Heart left ventricle (tissue), 16 donors: Measurements from ENCODE around the gene KIF5A. TPM values are rescaled to one million over a fixed set of nuclear protein-coding genes. Genes with fewer than 3 reads are reported as not detected.
A peak's percentile ranks its signal among the peaks of the same experiment; 100 is the strongest.
"Not testable (repeated sequence)": the region's sequence is repeated elsewhere in the genome, so short reads cannot be mapped to it uniquely, and the experiment has no call there.

Experiments used
- ATAC-seq, 4 donors: fragments of 200-7000 bp; cut with Tn5 transposase; one replicate each; pipeline ENCODE4 v1.9.1; 2020 to 2022; ENCODE audit warnings: moderate library complexity in 4 of 4, mild to moderate bottlenecking in 3 of 4, moderate number of reproducible peaks in 1 of 4
- DNase-seq, 5 donors: peaks; one replicate each; pipeline ENCODE4 v3.0.0-alpha.2; 2020
- H3K27ac ChIP-seq, 12 donors: fragments of 200-600 bp; sonication (generic) in 4 of 12; one replicate each; pipeline versions ENCODE4 v1.5.0 to v1.8.0; 2016 to 2022; ENCODE audit warnings: mild to moderate bottlenecking in 2 of 12
- H3K27me3 ChIP-seq, 9 donors: fragments of 200-600 bp; sonication (generic) in 2 of 9; one replicate each; pipeline versions ENCODE4 v1.5.1 to v1.8.0; 2016 to 2022; ENCODE audit warnings: mild to moderate bottlenecking in 3 of 9
- H3K36me3 ChIP-seq, 9 donors: fragments of 200-600 bp; sonication (generic) in 2 of 9; one replicate each; pipeline versions ENCODE4 v1.5.0 to v1.8.0; 2018 to 2022; ENCODE audit warnings: mild to moderate bottlenecking in 2 of 9
- H3K4me1 ChIP-seq, 12 donors: fragments of 200-600 bp; sonication (generic) in 4 of 12; one replicate each; pipeline versions ENCODE4 v1.5.0 to v1.8.0; 2016 to 2022; ENCODE audit warnings: mild to moderate bottlenecking in 3 of 12
- H3K4me3 ChIP-seq, 12 donors: fragments of 200-600 bp; sonication (generic) in 4 of 12; one replicate each; pipeline versions ENCODE4 v1.5.0 to v1.8.0; 2017 to 2022; ENCODE audit warnings: mild to moderate bottlenecking in 9 of 12, moderate library complexity in 4 of 12
- H3K9me3 ChIP-seq, 12 donors: fragments of 200-600 bp; sonication (generic) in 4 of 12; one replicate each; pipeline versions ENCODE4 v1.5.0 to v1.8.0; 2016 to 2022; ENCODE audit warnings: mild to moderate bottlenecking in 1 of 12
- CTCF ChIP-seq, 12 donors: fragments of 200-600 bp; sonication (generic) in 4 of 12; IDR thresholded peaks; one replicate each; pipeline versions ENCODE4 v1.5.0 to v1.8.0; 2018 to 2022; ENCODE audit warnings: antibody characterized with exemption in 12 of 12, mild to moderate bottlenecking in 5 of 12
- POLR2A ChIP-seq, 2 donors: fragments of 450-650 bp; IDR thresholded peaks; one replicate each; pipeline ENCODE4 v1.6.1; 2017; ENCODE audit warnings: antibody characterized with exemption in 2 of 2, mild to moderate bottlenecking in 2 of 2, moderate library complexity in 2 of 2
- WGBS, 4 donors: extraction: QIAGEN DNeasy Blood & Tissue Kit in 2 of 4; methylation state at CpG; one replicate each; pipeline versions ENCODE4 v1.1.5 to v1.1.7; 2013 to 2018; 5-methylcytosine and 5-hydroxymethylcytosine counted together
- intact Hi-C, 10 donors: fragments of 100-400 bp; cut with DNase I; formaldehyde crosslinking; loops; one replicate each; pipeline versions ENCODE4 v1.11.1 to v1.14.2; 2022
- polyA plus RNA-seq, 2 donors: library from polyadenylated mRNA; stranded (reverse); fragments of 200-250 nt; gene quantifications; one replicate each; pipeline ENCODE4 v1.2.3, GENCODE V29; 2013
- total RNA-seq, 9 donors: library from RNA; depleted of rRNA in 2 of 9; stranded (reverse); fragments of >200 nt in 2 of 9; fragmentation: NEBNext Ultra II Directional in 3 of 9; extraction: Animal tissue kit (Norgen Biotek cat#: 25700) in 3 of 9; gene quantifications; one replicate each; pipeline versions ENCODE4 v1.1.0 to v1.2.4, GENCODE V29; 2016 to 2023
- donor health status: ischemic (EF 13 %, LVEDD 7.1; RV severe dilation, severe dysfunction).
- donor health status: healthy with polysubstance abuse.
- donor health status: DM: no; HTN: yes; CAD: no.
- donor health status: DM: no; HTN: no; CAD: no.
- donor health status: ischemic (EF 25% LVEDD 6.9; RV normal size, moderate dysfunction).
- donor health status: ischemic (EF 25% LVEDD 5.7; RV mildly dilated, moderate dysfunction).
- donor health status: healthy.
- donor health status: DM: yes; HTN: yes; CAD: no.
- donor health status: ischemic (EF 35%, LVEDD 5.7; RV mildly dilated, moderate dysfunction).
- donor health status: nonischemic (EF 11% LVEDD 7.7; RV severe dilation, severe dysfunction).
- donor health status: DM: yes; HTN: yes; CAD: no.
- donor health status: PGD.
- donor health status: ischemic (EF 29% LVEDD 5.4; RV normal size, mild dysfunction).
- donor health status: nonischemic (EF 23%, LVEDD 6.1; RV moderate dilation, normal function).

The KIF5A gene
- total and polyA plus RNA-seq, 11 donors = 0.06 to 0.31 (median 0.14) TPM; not detected in 3

- Histone ChIP-seq H3K27me3 (peaks cover 0 to 42% (median under 1%) of the 10 kb centered on the region in 9 donors), H3K4me1 (peaks cover 0 to 66% (median 25%) of the 10 kb centered on the region in 12 donors)
- intact Hi-C loops = no loop called here
Measured at GRCh38 chr12:57614948-57615500, 65.2 kb downstream of the KIF5A start.

GRCh38 chr12:57615637-57616036, 65.8 kb downstream of the KIF5A start:
- Histone ChIP-seq H3K27ac (peak overlapping the region in 4 of 12 donors; percentile 5 to 83 (median 44)), H3K27me3 (peaks cover 0 to 45% (median 6%) of the 10 kb centered on the region in 9 donors), H3K9me3 (no peaks in the 10 kb centered on the region)

More at GRCh38 chr12:57614948-57615500, 65.2 kb downstream of the KIF5A start:
- peaks cover 0 to 28% (median 10%) of the 10 kb centered on the region in 9 donors for H3K36me3 ChIP-seq
- H3K4me3 ChIP-seq = peak overlapping the region in 3 of 12 donors; percentile 2 to 54 (median 12)
- TF ChIP-seq POLR2A (IDR thresholded peaks at IDR 0.05) = no peak
- TF ChIP-seq CTCF (IDR thresholded peaks at IDR 0.05) = no peak
- 82 to 87% (median 85%) methylated on average over 11 of the region's 11 CpGs for WGBS, 4 donors
- peak overlapping the region in 3 of 12 donors; percentile 5 to 27 (median 18) for H3K27ac ChIP-seq
- DNase-seq (no peak), ATAC-seq (no peak)
- H3K9me3 ChIP-seq = no peaks in the 10 kb centered on the region

DNA sequence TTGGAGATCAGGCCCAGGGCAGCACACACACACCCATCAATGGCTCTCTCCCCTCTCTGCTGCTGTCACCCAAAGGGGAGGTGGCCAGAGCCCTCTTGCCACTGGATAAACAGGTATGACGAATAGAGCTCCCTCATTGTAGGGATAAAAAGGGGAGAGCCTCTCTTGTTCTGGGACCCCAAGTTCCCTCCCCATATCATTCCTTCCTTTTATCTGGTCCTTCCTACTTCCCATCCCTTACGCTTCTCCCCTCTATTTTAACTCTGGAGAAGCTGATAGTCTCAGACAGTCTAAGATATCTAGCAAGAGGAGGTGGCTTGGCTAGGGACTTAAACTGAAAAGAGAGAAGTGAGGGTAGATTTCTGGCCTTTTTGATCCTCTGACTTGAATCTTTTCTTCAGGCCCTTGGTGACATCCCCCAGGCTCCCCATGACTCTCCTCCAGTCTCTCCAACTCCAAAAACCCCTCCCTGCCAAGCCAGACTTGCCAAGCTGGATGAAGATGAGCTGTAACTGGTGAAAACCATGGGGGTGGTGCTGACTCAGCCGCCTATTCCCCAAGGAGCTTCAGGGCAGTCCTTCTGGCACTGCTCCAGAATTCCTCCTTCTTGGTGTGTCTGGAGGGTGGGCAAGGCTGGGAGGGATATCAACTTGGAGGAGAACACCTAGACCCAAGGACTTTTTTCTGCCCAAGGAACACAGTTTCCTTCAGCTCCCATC, 66.7 kb downstream of the KIF5A start:
- DNase-seq (no peak), ATAC-seq (no peak)
- 72 to 76% (median 75%) methylated on average over 3 of the region's 3 CpGs for WGBS, 4 donors
- H3K9me3 ChIP-seq = no peaks in the 10 kb centered on the region
- peaks cover 0 to 28% (median 10%) of the 10 kb centered on the region in 9 donors for H3K36me3 ChIP-seq
- peak overlapping the region in 9 of 12 donors; percentile 14 to 54 (median 49) for H3K4me3 ChIP-seq
- H3K4me1 ChIP-seq = peaks cover 0 to 68% (median 20%) of the 10 kb centered on the region in 12 donors
- peak overlapping the region in 9 of 12 donors; percentile 15 to 83 (median 70) for H3K27ac ChIP-seq
- intact Hi-C loops = no loop called here
- H3K27me3 ChIP-seq = peaks cover 3 to 46% (median 15%) of the 10 kb centered on the region in 9 donors
- no peak for TF ChIP-seq POLR2A (IDR thresholded peaks at IDR 0.05)
- TF ChIP-seq CTCF (IDR thresholded peaks at IDR 0.05) = no peak

More at GRCh38 chr12:57615637-57616036, 65.8 kb downstream of the KIF5A start:
- no peak for TF ChIP-seq POLR2A (IDR thresholded peaks at IDR 0.05)
- no peak for TF ChIP-seq CTCF (IDR thresholded peaks at IDR 0.05)
- WGBS, 4 donors = 71 to 83% (median 78%) methylated on average over 4 to 5 of the region's 5 CpGs
- DNase-seq (no peak), ATAC-seq (no peak)
- H3K4me1 ChIP-seq = peaks cover 0 to 63% (median 21%) of the 10 kb centered on the region in 12 donors
- peaks cover 0 to 28% (median 10%) of the 10 kb centered on the region in 9 donors for H3K36me3 ChIP-seq
- intact Hi-C loops = no loop called here
- peak overlapping the region in 7 of 12 donors; percentile 35 to 54 (median 49) for H3K4me3 ChIP-seq

GRCh38 chr12:57617942-57618341, 68.1 kb downstream of the KIF5A start:
- H3K36me3 ChIP-seq = peaks cover 0 to 28% (median 10%) of the 10 kb centered on the region in 9 donors
- peaks cover 3 to 46% (median 22%) of the 10 kb centered on the region in 9 donors for H3K27me3 ChIP-seq
- DNase-seq (peak in 3 of 5 donors; percentile 56 to 70 (median 56)), ATAC-seq (peak; percentile 17 to 77 (median 44))
- peak overlapping the region in 10 of 12 donors; percentile 17 to 54 (median 46) for H3K4me3 ChIP-seq
- TF ChIP-seq CTCF (IDR thresholded peaks at IDR 0.05) (no peak), POLR2A (IDR thresholded peaks at IDR 0.05) (no peak)
- peak overlapping the region in 9 of 12 donors; percentile 6 to 83 (median 71) for H3K27ac ChIP-seq
- no peaks in the 10 kb centered on the region for H3K9me3 ChIP-seq
- WGBS, 4 donors = 42 to 58% (median 51%) methylated on average over 10 to 11 of the region's 11 CpGs
- intact Hi-C loops = loop anchor here in 1 of 10 donors (2.0 kb wide), 1 partner anchor 97 kb away; the partner anchor contains the start of gene DDIT3
- peaks cover 0 to 59% (median 22%) of the 10 kb centered on the region in 12 donors for H3K4me1 ChIP-seq

DNA sequence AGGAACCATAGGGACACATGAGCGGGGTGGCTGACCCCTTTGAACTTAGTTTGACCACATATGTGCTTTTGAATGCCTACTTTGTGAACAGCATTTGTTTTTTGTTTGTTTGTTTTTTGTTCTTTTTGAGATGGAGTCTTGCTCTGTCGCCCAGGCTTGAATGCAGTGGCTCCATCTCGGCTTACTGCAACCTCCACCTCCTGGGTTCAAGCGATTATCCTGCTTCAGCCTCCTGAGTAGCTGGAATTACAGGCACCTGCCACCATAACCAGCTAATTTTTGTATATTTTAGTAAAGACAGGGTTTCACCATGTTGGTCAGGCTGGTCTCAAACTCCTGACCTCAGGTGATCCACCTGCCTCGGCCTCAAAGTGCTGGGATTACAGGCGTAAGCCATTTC, 68.6 kb downstream of the KIF5A start:
- intact Hi-C loops = loop anchor here in 1 of 10 donors (2.0 kb wide), 1 partner anchor 98 kb away; the partner anchor contains the start of gene DDIT3
- Histone ChIP-seq H3K27ac (peak overlapping the region in 10 of 12 donors; percentile 6 to 82 (median 64)), H3K4me1 (peaks cover 0 to 54% (median 22%) of the 10 kb centered on the region in 12 donors), H3K4me3 (peak overlapping the region in 2 of 12 donors; percentile 49 to 54), H3K36me3 (peaks cover 0 to 28% (median 10%) of the 10 kb centered on the region in 9 donors), H3K27me3 (peaks cover 3 to 47% (median 22%) of the 10 kb centered on the region in 9 donors)
- H3K9me3 ChIP-seq, DNase-seq, ATAC-seq: not testable (repeated sequence)
- WGBS, 4 donors = 80 to 87% (median 82%) methylated on average over 6 of the region's 6 CpGs
